Measurements from ENCODE around the gene GTF2I.
"Not testable (repeated sequence)": the region's sequence is repeated elsewhere in the genome, so short reads cannot be mapped to it uniquely, and the experiment has no call there.

DNA sequence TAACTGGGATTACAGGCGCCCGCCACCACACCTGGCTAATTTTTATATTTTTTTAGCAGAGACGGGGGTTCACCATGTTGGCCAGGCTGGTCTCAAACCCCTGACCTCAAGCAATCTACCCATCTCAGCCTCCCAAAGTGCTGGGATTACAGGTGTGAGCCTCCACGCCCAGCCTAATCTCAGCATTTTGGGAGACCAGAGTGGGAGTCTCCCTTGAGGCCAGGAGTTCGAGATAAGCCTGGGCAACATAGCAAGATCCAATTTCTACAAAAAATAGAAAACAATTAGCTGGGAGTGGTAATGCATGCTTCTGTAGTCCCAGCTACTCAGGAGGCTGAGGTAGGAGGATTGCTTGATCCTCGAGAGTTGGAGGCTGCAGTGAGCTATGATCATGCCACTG, 46.9 kb downstream of the GTF2I start:
- TF ChIP-seq, protein P1, sequence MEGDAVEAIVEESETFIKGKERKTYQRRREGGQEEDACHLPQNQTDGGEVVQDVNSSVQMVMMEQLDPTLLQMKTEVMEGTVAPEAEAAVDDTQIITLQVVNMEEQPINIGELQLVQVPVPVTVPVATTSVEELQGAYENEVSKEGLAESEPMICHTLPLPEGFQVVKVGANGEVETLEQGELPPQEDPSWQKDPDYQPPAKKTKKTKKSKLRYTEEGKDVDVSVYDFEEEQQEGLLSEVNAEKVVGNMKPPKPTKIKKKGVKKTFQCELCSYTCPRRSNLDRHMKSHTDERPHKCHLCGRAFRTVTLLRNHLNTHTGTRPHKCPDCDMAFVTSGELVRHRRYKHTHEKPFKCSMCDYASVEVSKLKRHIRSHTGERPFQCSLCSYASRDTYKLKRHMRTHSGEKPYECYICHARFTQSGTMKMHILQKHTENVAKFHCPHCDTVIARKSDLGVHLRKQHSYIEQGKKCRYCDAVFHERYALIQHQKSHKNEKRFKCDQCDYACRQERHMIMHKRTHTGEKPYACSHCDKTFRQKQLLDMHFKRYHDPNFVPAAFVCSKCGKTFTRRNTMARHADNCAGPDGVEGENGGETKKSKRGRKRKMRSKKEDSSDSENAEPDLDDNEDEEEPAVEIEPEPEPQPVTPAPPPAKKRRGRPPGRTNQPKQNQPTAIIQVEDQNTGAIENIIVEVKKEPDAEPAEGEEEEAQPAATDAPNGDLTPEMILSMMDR (IDR thresholded peaks at IDR 0.05): not testable (repeated sequence)
- not testable (repeated sequence) for TF ChIP-seq POLR2A, POLR2AphosphoS5 (IDR thresholded peaks at IDR 0.05)

All from upper lobe of left lung (tissue), 4 donors.